HG02610 (cell line): Measurements from ENCODE around the gene RHPN2.
"Not testable (repeated sequence)": the region's sequence is repeated elsewhere in the genome, so short reads cannot be mapped to it uniquely, and the experiment has no call there.

Experiments
- ATAC-seq: cut with Tn5 transposase; IDR thresholded peaks from one replicate; pipeline ENCODE4 v1.9.1; 2021; ENCODE audit warnings: mild to moderate bottlenecking, moderate library complexity; ENCODE audit not compliant: unreplicated experiment

RHPN2 gene

GRCh38 chr19:33066543-33066942 is 1.9 kb upstream of the RHPN2 start:
- ATAC-seq, result no peak

- no peak for ATAC-seq
Observed at GRCh38 chr19:33064458-33064791, 263 bp downstream of the RHPN2 start.

- no peak for ATAC-seq
Observed at GRCh38 chr19:33063753-33064457, 783 bp downstream of the RHPN2 start.

GRCh38 chr19:33063356-33063752 is 1.3 kb downstream of the RHPN2 start:
- no peak for ATAC-seq

GRCh38 chr19:33062902-33063301 is 1.8 kb downstream of the RHPN2 start:
- no peak for ATAC-seq

GRCh38 chr19:33060586-33060985 is 4.1 kb downstream of the RHPN2 start:
- no peak for ATAC-seq

- no peak for ATAC-seq
Observed at GRCh38 chr19:33055718-33056117, 9.0 kb downstream of the RHPN2 start.

GRCh38 chr19:33054623-33055022 is 10.1 kb downstream of the RHPN2 start:
- ATAC-seq, result no peak

- ATAC-seq, result no peak
Observed at GRCh38 chr19:33052352-33052972, 12.2 kb downstream of the RHPN2 start.

GRCh38 chr19:33050110-33050509 is 14.6 kb downstream of the RHPN2 start:
- no peak for ATAC-seq

GRCh38 chr19:33048806-33049676 is 15.6 kb downstream of the RHPN2 start:
- no peak for ATAC-seq

- no peak for ATAC-seq
Observed at GRCh38 chr19:33047422-33047821, 17.3 kb downstream of the RHPN2 start.

- not testable (repeated sequence) for ATAC-seq
Observed at GRCh38 chr19:33041828-33042160, 22.9 kb downstream of the RHPN2 start.

- ATAC-seq, result no peak
Observed at GRCh38 chr19:33040994-33041827, 23.5 kb downstream of the RHPN2 start.

- no peak for ATAC-seq
Observed at GRCh38 chr19:33039815-33040214, 24.9 kb downstream of the RHPN2 start.

- no peak for ATAC-seq
Observed at GRCh38 chr19:33039108-33039599, 25.5 kb downstream of the RHPN2 start.

GRCh38 chr19:33037168-33038025 is 27.3 kb downstream of the RHPN2 start:
- not testable (repeated sequence) for ATAC-seq

- not testable (repeated sequence) for ATAC-seq
Observed at GRCh38 chr19:33036370-33037167, 28.1 kb downstream of the RHPN2 start.

GRCh38 chr19:33035461-33035860 is 29.2 kb downstream of the RHPN2 start:
- no peak for ATAC-seq
